GM19324 (cell line): ENCODE measurements around the gene RASSF3.
"Not testable (repeated sequence)": the region's sequence is repeated elsewhere in the genome, so short reads cannot be mapped to it uniquely, and the experiment has no call there.

Experiments
- ATAC-seq: cut with Tn5 transposase; IDR thresholded peaks from one replicate; pipeline ENCODE4 v1.9.1; 2021; ENCODE audit warnings: mild to moderate bottlenecking, moderate library complexity; ENCODE audit not compliant: unreplicated experiment, low FRiP score

The RASSF3 gene

DNA sequence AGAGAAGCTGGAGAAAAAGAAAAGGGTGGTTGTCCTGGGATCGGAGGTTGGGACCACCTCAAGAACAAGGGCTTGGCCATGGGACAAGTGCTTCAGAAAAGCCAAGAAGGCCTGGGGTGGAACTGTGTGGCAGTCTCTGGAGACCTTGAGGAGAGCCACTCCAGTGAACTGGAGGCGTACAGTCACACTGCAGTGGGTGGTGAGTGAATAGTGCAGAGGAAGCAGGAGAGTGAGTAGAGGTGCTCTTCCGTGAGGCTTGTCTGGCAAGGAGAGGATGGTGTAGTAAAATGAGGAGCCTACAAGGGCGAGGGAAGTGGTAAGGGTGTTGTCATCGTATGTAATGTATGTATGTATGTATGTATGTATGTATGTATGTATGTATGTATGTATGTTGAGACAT is 20.9 kb downstream of the RASSF3 start:
- no peak for ATAC-seq

- no peak for ATAC-seq
These were observed 23.0 kb downstream of the RASSF3 start for GRCh38 chr12:64633011-64633939.

- no peak for ATAC-seq
These were observed 23.6 kb downstream of the RASSF3 start for GRCh38 chr12:64633940-64634337.

DNA sequence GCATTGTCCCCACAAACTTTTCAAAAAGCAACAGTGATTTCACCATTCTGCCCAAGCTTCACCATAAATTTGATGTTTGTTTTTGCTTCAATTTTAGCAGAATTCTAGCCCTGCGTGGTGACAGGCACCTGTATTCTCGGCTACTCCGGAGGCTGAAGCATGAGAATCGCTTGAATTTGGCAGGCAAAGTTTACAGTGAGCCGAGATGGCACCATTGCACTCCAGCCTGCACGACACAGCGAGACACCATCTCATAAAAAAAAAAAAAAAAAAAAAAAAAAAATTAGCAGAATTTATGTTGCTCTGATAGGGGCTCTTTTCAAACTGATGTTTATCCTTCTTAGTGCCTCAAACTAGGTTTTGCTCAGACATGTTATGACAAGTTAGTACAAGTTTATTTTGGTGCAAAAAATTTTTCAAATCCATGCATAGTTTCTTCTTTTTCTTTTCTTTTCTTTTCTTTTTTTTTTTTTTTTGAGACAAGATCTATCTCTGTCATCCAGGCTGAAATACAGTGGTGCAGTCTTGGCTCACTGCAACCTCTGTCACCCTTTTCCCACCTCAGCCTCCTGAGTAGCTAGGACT is 24.3 kb downstream of the RASSF3 start:
- no peak for ATAC-seq

DNA sequence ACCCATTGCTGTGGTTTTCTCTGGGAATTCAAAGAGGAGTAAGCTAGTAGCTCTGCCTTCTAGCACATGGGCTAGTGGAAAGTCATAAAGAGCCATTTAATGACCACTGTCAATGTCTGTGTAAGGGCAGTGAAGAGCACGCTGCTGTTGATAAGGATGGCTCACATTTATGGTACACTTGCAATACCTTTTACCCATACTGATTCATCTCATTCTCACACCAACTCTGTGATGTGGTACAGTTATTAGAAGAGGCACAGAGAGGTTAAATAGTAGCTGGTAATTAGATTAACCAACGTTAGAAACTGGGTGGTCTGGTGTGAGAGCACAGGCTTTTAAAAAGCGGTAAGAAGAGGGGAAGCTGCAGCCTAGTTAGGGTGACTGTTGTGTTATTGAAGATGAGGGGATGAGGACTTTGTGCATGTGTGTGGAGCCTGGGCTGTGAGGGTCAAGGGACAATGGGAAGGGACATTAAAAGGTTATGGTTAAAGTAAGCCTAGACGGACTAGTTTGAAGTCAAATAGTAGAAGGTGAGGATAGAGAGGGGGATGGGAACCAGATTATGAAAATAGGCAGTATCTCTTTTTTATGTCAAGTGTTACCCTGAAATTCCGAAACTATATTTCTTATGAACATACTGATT is 25.2 kb downstream of the RASSF3 start:
- no peak for ATAC-seq

DNA sequence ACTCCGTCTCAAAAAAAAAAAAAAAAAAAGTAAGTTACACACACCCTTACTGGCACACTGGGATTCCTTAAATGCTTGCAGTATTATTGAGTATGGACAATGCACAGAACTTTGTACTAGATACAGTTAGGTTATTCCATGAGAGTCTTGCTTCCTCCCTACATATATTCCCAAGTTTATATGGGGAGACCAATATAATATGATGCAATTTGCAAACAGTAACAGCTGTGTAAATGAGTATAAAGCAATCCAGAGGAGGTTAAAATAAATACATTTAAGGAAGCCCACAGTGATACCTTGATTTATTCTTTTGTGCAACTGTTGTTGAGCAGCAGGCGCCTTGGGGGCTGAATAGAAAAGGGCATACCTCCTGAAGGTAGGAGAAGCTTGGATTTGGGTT is 26.6 kb downstream of the RASSF3 start:
- no peak for ATAC-seq

- no peak for ATAC-seq
These were observed 29.2 kb downstream of the RASSF3 start for GRCh38 chr12:64639466-64639865.

- ATAC-seq = no peak
These were observed 36.0 kb downstream of the RASSF3 start for GRCh38 chr12:64646318-64646717.

GRCh38 chr12:64649487-64649886 is 39.2 kb downstream of the RASSF3 start:
- no peak for ATAC-seq

DNA sequence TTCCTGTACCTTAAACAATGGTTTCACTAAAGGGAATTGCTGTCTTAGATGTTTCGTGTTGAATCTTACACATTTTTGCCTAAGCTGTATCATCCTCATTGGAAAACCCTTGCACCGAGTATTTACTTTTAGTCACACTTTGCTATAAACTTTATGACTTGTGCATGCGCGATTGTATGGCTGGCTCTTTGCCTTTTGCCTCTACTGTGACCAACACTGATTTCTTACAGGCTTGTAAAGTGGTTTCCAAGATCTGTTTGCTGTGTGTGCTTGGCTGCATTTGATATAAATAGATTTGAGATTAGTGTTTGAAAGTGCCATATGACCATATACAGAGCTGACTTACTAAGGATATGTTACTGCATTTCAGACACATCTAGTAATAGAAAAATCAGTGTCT is 40.5 kb downstream of the RASSF3 start:
- no peak for ATAC-seq

- ATAC-seq = no peak
These were observed 42.1 kb downstream of the RASSF3 start for GRCh38 chr12:64652346-64652745.

DNA sequence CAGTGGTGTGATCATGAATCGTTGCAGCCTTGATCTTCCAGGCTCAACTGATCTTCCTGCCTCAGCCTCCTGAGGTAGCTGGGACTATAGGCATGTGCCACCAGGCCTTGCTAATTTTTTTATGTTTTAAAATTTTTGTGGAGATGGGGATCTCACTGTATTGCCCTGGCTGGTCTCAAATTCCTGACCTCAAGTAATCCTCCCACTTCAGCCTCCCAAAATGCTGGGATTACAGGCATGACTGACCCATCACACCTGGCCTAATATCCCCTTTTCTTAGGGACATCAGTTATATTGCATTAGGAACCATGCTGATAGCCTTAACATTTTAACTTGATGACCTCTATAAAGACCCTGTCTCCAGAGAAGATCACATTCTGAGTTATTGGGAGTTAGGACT is 42.8 kb downstream of the RASSF3 start:
- ATAC-seq = no peak

DNA sequence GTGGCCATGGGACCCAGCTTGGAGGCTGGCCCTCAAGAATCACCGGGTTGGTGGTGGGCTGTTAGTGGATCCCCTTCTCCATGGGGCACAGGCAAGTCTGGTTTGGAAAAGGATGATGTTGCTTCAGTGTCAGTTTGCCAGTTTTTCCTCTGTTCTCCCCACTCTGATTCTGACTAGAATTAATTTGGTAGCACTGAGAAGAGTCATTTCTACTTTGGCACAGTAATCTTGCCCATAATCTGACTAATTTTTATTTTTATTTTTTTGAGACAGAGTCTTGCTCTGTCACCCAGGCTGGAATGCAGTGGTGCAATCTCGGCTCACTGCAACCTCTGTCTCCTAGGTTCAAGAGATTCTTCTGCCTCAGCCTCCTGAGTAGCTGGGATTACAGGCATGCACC is 43.6 kb downstream of the RASSF3 start:
- not testable (repeated sequence) for ATAC-seq

DNA sequence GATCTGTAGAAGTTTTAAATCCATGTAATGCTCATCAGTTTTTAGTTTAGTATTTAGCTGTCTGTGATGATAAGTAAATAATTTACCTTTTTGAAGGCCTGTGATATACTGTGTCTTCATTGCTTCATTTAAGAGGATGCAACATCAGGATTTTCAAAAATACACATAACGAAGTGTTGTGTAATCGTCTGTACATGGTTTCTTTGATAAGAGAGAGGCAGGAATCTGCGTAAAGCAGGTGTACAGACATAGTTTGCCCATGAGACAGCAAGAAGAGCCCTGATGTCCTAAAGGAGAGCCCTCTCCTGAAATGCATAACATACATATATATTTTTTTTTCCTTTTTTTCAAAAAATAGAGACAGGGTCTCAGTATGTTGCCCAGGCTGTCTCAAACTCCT is 44.8 kb downstream of the RASSF3 start:
- no peak for ATAC-seq

- ATAC-seq = no peak
These were observed 46.1 kb downstream of the RASSF3 start for GRCh38 chr12:64656429-64656828.

DNA sequence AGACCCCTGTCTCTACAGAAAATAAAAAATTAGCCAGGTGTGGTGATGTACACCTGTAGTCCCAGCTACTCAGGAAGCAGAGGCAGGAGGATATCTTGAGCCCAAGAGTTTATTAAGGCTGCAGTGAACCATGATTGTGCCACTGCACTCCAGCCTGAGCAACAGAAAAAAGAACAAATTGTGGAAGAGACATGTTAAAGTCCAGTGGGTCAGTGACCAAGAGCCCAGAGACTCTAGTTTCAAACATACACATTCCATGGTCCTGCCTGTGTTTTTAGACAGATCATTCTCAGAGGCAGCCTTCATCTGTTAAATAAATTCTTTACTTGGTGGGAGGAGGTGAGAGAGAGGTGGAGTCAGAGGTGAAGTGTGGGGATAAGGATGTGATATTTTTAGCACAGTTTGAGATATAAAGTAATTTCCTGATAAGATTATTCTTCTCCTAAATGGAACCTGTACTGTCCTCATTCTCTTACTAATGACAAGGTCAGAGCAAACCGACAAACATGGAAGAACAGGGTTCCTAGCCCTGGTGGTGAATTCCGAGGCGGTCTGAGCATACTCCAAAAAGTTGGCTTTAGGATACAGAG is 48.7 kb downstream of the RASSF3 start:
- no peak for ATAC-seq

DNA sequence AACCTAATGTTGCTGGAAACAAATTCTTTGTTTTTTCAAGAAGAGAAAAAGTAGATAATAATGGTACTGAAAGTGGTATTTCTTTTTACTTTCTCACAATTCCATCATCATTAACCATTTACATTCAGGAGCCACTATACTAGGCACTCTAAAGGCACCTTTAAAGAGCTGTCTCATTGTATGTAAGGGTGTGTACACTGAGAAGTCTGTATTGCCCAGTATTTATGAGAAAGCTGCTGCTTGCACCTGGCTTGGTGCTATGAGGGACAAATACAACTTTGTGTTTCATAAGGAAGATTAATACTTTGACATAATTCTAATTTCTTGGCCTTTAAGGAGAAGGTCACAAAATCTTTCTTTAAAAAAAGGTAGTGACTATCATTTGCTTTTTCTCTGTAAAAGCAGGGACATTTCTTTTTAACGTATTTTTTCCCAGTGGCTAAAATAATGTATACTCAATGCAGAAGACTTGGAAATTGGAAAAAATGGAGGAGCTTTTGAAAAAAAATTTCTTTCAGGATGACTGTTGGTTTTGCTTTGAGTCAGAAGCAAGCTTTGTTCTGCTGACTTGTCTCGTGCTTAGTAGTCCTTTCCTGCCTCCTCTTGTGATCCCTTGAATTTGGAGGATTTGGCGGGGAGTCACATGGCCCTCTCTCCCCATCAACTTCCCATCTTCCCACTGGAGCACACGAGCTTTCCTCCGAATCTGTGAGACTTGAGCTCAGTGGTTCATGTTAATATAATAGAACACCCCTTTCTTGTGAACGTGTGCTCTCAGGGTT is 50.1 kb downstream of the RASSF3 start:
- no peak for ATAC-seq

DNA sequence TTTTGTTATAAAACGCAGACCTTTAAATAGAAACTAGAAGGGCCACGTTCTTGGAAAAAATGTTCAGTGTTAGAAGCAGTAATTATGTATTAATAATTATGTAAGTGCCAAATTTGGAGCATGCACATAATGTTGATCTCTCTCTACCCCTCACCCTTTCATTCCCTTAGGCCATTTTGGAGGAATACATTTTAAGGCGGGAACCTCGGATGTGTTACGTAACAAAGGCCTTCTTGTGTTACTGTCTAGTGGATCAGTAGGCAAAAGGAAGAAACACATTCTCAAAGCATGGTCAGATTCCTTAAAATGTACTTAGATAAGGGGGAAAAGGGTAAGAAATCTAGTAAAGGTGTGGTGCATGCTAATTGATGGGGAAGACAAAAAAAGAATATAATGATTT is 52.7 kb downstream of the RASSF3 start:
- no peak for ATAC-seq

DNA sequence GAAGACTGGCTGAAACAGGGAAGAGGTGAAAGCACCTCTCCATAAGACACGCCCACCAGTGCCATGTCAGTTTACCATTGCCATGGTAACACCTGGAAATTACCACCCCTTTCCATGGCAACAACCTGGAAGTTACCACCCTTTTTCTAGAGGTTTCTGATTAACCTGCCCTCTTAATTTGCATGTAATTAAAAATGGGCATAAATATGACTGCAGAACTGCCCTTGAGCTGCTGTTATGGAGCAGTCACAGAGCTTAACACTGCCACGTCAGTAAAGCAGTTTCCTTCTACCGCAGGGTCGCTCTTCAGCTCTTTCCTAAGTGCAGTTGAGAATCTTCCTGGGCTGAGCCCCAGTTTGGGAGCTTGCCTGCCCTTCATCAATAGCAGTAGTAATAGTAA is 55.2 kb downstream of the RASSF3 start:
- peak; percentile 49 for ATAC-seq
